WI38 (cell line): Measurements from ENCODE around the gene CTDSPL.
"Not testable (repeated sequence)": the region's sequence is repeated elsewhere in the genome, so short reads cannot be mapped to it uniquely, and the experiment has no call there.

ENCODE experiments used
- H3K4me3 ChIP-seq: 2 replicates; pipeline ENCODE4 v1.5.1; 2011; ENCODE audit warnings: low read depth, mild to moderate bottlenecking, control low read depth, low read length
- TF ChIP-seq, protein P1 (sequence below): IDR thresholded peaks from 2 replicates; pipeline ENCODE4 v1.5.1; 2012; ENCODE audit warnings: low read depth, mild to moderate bottlenecking, control low read depth, low read length

The CTDSPL gene

DNA sequence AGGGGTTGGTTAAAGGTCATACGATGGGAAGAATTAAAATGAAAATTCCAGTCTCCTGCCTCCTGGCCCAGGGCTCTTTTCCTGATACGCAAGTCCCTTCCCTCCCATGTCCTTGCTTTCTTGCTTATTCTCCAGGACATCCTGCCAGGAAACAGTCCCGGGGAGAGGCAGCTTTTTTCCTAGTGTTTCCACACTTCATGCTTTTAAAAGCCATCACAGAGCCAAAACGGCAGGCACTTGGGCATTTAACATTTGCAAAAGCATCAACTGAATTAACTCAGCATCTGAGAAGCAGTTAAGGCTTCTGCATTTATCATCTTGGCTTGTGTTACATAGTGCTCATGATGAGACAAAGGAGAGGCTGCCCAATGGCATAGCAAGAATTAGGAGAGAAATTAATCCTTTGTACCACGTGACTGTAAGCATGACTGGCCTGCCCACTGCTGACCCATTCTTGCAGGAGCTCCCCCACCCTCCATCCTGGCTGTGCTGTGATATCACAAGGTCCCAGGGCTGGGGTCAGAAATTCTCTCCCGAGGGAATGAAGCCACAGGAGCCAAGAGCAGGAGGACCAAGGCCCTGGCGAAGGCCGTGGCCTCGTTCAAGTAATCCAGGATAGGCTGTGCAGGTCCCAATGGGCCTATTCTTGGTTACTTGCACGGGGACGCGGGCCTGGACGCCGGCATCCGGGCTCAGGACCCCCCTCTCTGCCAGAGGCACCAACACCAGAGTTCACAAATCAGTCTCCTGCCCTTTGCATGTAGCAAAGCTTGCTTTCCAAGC is 107.3 kb downstream of the CTDSPL start:
- H3K4me3 ChIP-seq: no peak overlapping the region
- TF ChIP-seq, protein P1, sequence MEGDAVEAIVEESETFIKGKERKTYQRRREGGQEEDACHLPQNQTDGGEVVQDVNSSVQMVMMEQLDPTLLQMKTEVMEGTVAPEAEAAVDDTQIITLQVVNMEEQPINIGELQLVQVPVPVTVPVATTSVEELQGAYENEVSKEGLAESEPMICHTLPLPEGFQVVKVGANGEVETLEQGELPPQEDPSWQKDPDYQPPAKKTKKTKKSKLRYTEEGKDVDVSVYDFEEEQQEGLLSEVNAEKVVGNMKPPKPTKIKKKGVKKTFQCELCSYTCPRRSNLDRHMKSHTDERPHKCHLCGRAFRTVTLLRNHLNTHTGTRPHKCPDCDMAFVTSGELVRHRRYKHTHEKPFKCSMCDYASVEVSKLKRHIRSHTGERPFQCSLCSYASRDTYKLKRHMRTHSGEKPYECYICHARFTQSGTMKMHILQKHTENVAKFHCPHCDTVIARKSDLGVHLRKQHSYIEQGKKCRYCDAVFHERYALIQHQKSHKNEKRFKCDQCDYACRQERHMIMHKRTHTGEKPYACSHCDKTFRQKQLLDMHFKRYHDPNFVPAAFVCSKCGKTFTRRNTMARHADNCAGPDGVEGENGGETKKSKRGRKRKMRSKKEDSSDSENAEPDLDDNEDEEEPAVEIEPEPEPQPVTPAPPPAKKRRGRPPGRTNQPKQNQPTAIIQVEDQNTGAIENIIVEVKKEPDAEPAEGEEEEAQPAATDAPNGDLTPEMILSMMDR: no peak

DNA sequence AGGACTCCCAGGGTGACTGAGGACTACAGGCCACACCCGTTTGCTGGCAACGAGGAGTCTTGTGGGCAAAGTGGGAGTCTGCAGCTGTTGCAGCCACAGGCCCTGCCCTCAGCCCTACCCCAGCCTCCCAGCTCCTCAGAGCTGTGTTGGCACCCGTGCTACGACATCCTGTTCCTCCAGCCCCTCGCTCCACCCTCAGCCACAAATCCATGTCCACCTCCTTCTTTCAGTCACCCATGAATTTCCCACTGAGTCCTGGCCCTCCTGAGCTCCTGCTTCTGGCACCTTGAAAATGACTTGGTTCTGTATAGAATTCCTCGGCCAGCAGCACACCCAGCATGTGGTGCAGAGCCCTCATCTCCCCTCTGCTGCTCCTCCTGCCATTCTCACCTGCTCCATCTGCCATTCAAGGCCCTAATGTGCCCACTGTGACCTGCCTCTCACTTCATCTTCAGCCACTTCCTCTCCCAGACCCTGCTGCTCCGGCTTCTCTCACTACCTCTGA is 108.0 kb downstream of the CTDSPL start:
- no peak overlapping the region for H3K4me3 ChIP-seq
- TF ChIP-seq, protein P1: no peak

DNA sequence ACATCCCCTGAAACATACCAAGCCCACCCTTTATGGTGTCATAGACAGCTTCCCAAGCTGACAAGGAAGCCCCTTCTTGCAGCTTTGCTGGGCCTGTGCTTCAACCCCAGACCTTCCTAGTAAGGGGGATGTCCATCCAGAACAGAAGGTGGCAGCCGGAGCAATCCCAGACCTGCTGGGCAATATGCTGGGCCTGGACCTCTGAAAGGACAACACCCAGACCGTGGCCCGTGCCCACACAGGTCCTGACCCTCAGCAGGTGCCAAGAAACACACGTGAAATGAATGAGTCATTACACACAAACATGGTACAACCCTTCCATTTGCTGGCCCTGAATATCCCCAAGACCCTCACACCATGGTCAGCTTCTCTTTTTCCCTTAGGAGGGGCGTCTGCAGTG is 109.1 kb downstream of the CTDSPL start:
- TF ChIP-seq, protein P1: no peak
- H3K4me3 ChIP-seq: no peak overlapping the region

DNA sequence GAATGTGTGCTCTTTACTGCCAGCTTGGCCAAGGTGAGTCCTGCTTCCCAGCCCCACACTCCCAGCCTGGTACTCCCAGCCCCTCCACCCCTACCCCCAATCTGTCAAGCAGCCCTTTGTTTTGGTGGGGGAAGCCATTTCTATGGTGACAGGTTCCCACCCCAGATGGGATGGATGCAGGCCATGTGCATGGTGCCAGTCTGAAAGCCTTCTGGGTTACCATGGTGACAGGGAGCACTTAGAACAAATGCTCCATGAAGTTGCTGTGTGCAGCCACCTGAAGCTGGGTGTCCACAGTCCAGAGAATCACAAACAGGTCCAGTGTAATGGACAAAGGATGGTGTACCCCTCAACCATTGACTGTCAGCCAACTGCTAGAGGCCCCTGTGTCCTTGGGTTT is 109.8 kb downstream of the CTDSPL start:
- TF ChIP-seq, protein P1: no peak
- no peak overlapping the region for H3K4me3 ChIP-seq

DNA sequence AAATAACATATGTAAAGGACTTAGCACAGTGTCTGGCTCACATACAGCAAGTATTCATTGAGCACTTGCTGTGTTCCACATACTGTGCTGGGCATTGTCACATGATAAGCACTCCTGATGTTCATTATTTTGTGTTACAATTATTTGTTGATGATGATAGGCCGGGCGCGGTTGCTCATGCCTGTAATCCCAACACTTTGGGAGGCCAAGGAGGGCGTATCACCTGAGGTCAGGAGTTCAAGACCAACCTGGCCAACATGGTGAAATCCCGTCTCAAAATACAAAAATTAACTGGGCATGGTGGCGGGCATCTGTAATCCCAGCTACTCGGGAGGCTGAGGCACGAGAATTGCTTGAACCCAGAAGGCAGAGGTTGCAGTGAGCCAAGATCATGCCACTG is 110.4 kb downstream of the CTDSPL start:
- H3K4me3 ChIP-seq: not testable (repeated sequence)

DNA sequence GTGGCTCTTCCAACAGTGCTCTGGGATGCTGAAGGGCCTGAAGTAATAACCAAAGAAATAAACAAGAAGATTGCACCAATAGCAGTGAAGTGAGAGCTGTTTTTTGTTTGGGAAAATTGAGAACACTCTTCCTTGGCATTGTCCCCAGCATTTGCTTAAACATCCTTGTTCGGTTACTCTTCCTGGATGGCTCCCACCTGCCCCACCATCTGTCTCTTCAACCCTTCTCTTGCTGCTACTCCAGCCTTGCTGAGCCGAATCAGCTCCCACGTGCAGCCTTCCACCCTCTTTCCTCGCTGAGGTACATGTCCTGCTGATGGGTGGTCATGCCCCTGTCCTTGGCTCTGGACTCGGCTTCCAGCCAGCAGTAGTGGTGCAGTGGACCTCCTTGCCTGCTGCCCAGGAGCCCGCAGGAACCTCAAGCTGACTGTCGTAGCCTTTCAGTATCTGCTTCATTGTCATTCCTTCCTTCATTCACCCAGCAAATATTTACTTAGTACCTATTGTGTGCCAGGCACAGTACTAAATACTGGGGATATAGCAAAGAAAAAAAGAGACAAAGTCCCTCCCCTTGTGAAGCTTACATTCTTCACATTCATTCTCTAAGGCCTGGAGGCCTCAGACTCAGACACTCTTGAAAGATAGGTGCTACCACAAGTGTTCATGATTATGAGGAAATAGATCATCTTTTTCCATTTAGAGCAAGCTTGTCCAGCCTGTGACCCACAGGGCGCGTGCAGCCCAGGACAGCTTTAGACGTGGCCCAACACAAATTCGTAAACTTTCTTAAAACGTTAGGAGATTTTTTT is 111.8 kb downstream of the CTDSPL start:
- no peak overlapping the region for H3K4me3 ChIP-seq
- TF ChIP-seq, protein P1: no peak

DNA sequence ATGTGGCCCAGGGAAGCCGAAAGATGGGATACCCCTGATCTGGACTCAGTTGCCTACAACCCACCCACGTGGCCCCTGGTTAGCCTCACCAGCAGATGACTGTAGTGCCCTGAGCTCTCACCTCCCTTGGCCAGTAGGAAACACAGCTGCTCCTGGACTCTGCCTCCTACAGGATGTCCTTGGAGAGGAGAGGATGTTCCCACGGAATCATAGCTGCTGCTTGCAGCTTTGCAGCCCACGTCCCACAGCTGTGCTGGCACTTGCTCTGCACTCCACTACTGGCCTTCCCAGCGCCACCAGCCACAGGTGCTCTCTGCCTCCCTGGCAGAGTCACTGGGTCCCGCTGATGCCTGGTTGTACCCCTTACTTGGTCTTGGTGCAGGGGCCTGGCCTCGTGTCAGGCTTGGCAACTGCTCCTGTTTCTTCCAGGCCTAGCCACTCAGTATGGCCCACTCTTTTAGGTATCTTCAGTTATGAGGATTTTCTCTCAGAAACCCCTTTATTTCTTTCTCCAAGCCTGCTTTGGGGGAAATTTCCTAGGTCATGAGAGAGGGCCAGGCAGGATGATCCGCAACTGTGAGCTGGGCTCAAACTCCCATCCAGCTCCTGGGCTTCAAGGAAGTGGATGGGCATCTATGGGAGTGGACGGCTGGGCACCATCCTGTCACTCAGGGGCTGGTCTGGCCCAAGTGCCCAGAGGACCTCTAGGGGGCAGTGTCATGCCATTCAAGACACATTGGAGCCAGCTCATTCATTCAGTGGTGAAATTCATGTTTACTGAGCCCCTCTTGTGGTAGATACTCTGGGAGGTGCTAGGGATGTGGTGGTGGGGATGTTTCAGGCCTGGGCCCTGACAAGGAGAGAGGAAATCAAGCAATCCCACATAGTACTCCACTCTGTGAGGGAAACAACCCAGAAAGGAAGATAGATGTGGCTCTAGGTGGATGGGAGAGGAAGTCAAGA is 112.7 kb downstream of the CTDSPL start:
- TF ChIP-seq, protein P1: peak; percentile 75

More for the DNA sequence above, 112.7 kb downstream of the CTDSPL start:
- no peak overlapping the region for H3K4me3 ChIP-seq
